GM06990 (cell line): ENCODE results near the gene SMIM20.
"Not testable (repeated sequence)": the region's sequence is repeated elsewhere in the genome, so short reads cannot be mapped to it uniquely, and the experiment has no call there.

Experiments
- DNase-seq: peaks from one replicate; pipeline ENCODE4 v3.0.0-alpha.2; 2011; ENCODE audit not compliant: insufficient read length; ENCODE audit errors: extremely low read depth
- H3K27me3 ChIP-seq: replicated peaks from 2 replicates; pipeline ENCODE4 v1.6.0; 2011; ENCODE audit warnings: low read length; ENCODE audit not compliant: control insufficient read depth, insufficient read depth
- H3K36me3 ChIP-seq: 2 replicates; pipeline ENCODE4 v1.5.1; 2011; ENCODE audit warnings: low read length; ENCODE audit not compliant: control insufficient read depth, insufficient read depth
- H3K4me3 ChIP-seq: replicated peaks from 2 replicates; pipeline ENCODE4 v1.5.1; 2011; ENCODE audit warnings: low read depth, mild to moderate bottlenecking, control low read depth, low read length
- TF ChIP-seq, protein P1 (sequence below): IDR thresholded peaks from 2 replicates; pipeline ENCODE4 v1.5.1; 2011; ENCODE audit warnings: low read length, control low read depth, mild to moderate bottlenecking, inconsistent platforms; ENCODE audit not compliant: insufficient read depth, poor library complexity, severe bottlenecking

SMIM20 gene

DNA sequence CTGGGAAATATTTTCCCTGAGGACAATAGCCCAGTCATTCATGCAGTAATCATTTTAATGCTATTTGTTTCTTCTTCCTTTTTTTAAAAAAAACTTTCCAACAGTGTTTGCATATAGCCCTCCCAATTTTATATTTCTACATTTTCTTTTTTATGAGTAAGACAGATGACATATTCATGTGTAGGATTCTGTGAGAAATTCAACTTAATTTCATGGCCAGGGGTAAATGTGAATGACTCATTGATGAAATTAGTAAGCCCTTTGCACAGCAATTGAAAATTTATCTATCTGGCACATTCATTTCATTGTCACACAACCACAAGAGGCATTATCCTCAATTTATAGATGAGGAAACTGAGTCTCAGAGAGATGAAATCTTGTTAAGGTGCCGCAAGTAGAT lies 13.7 kb upstream of the SMIM20 start:
- TF ChIP-seq, protein P1, sequence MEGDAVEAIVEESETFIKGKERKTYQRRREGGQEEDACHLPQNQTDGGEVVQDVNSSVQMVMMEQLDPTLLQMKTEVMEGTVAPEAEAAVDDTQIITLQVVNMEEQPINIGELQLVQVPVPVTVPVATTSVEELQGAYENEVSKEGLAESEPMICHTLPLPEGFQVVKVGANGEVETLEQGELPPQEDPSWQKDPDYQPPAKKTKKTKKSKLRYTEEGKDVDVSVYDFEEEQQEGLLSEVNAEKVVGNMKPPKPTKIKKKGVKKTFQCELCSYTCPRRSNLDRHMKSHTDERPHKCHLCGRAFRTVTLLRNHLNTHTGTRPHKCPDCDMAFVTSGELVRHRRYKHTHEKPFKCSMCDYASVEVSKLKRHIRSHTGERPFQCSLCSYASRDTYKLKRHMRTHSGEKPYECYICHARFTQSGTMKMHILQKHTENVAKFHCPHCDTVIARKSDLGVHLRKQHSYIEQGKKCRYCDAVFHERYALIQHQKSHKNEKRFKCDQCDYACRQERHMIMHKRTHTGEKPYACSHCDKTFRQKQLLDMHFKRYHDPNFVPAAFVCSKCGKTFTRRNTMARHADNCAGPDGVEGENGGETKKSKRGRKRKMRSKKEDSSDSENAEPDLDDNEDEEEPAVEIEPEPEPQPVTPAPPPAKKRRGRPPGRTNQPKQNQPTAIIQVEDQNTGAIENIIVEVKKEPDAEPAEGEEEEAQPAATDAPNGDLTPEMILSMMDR: no peak
- Histone ChIP-seq H3K4me3 (no peak overlapping the region), H3K36me3 (no peaks in the 10 kb centered on the region), H3K27me3 (no peaks in the 10 kb centered on the region)
- DNase-seq: no peak

- no peak for DNase-seq
- no peak overlapping the region for H3K4me3 ChIP-seq
- no peaks in the 10 kb centered on the region for H3K27me3 ChIP-seq
- H3K36me3 ChIP-seq: no peaks in the 10 kb centered on the region
- TF ChIP-seq, protein P1: no peak
Measured at GRCh38 chr4:25901030-25901430, 13.0 kb upstream of the SMIM20 start.

GRCh38 chr4:25903900-25904747 lies 9.9 kb upstream of the SMIM20 start:
- H3K36me3 ChIP-seq: no peaks in the 10 kb centered on the region
- H3K27me3 ChIP-seq: no peaks in the 10 kb centered on the region
- TF ChIP-seq, protein P1: no peak
- DNase-seq: no peak
- H3K4me3 ChIP-seq: no peak overlapping the region

DNA sequence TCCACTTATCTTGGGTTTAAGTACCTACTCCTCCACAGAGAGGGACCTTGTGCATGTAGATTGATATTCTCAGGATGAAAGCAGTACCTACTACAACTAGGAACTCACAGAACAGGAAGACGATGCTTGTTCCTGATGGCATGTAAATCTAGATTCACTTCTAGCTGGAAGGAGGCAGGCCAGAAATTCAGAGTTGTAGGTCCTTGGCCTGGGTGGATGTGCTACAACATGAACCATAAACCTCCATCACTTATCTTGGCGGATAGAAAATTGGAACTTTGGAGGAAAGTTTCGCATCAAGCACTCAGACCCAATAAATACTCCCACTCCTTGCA lies 9.3 kb upstream of the SMIM20 start:
- Histone ChIP-seq H3K36me3 (no peaks in the 10 kb centered on the region), H3K27me3 (no peaks in the 10 kb centered on the region), H3K4me3 (no peak overlapping the region)
- DNase-seq: no peak
- TF ChIP-seq, protein P1: no peak

DNA sequence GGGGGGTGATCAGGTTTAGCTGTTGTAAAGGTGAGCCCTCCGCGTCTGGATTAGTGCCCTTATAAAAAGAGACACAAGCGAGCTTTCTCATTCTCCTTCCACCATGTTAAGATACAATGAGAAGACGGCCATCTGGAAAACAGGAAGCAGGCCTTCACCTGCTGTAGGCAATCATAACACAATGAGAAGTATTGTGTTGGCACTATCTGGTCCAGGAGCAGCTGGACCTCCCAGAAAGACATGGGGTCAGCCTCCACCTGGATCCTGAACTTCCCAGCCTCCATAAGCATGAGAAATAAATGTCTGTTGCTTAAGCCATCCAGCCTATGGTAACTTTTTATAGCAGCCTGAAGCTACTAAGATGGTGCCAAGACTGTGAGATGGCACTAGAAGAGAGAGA lies 8.6 kb upstream of the SMIM20 start:
- Histone ChIP-seq H3K4me3 (no peak overlapping the region), H3K27me3 (no peaks in the 10 kb centered on the region), H3K36me3 (no peaks in the 10 kb centered on the region)
- no peak for DNase-seq
- TF ChIP-seq, protein P1: no peak

GRCh38 chr4:25906113-25906512 lies 7.9 kb upstream of the SMIM20 start:
- H3K36me3 ChIP-seq, DNase-seq, H3K27me3 ChIP-seq, H3K4me3 ChIP-seq: not testable (repeated sequence)
